ENCODE results near the gene ISL2. TPM values are rescaled to one million over a fixed set of nuclear protein-coding genes. Genes with fewer than 3 reads are reported as not detected.

ISL2 gene
- polyA plus RNA-seq, 2 of the 4 experiments (the other 2 are of a cell fraction) = 2.6 to 3.2 TPM

DNA sequence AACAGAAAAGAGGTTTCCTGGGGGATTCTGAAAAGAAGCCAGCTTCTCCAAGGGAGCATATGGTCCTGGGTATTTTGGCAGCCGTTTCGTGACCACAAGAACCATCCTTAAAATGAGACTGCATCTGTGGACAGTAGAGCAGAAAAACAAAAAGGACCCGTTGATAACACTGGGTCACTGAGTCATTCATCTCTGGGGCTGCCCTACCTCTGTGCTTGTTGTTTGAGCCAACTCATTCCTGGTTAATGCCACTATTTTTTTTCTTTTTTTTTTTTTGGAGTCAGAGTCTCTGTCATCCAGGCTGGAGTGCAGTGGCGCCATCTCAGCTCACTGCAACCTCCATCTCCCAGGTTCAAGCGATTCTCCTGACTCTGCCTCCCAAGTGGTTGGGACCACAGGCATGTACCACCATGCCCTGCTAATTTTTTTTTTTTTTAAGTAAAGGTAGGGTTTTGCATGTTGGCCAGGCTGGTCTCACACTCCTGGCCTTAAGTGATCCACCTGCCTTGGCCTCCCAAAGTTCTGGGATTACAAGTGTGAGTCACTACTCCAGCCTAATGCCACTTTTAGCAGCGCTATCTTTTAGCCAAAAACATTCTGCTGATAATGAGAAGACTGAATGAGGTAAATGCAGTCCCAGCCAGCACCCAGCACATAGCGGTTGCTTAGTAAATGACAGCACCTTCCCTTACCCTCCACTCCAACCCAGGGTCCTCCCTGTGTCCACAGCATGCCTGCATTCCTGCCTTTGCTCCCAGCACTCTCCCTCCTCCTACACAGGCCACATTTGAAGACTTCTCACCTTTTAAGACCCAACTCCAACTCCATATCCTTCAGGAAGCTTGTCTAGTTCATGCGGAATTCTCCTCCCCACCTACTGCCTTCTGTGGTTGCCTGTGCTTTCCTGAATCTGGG is 9.1 kb upstream of the ISL2 start:
- ChIA-PET CTCF (interaction anchor here (0.6 to 5.0 kb wide), 12 partner anchors 9 to 585 kb away, joined by 3 to 44 read pairs (median 4); partner anchors contain the start of gene ETFA), POLR2A (interaction anchor here (1.1 kb wide), 1 partner anchor 9 kb away, joined by 5 read pairs; the partner anchor contains the start of gene ISL2)
- H3K4me1 ChIP-seq = peaks cover 33% of the 10 kb centered on the region
- H3K4me2 ChIP-seq = peak overlapping the region; percentile 5; the same call in 1 of the 3 replicates
- H3K9me3 ChIP-seq = no peaks in the 10 kb centered on the region
- WGBS (ENCODE audit: missing lambda C conversion rate) = 73% methylated on average over 8 of the region's 8 CpGs
- DNase-seq (ENCODE audit: low read depth in 1 of 2, low spot score in 1 of 2) = no peak
- peak overlapping the region; percentile 5 to 70; a peak in 3 of 6 replicates for H3K27ac ChIP-seq
- FAIRE-seq = no peak
- ATAC-seq = peak in 1 of 2 experiments; percentile 9; a peak in 2 of 6 replicates
- H3K4me3 ChIP-seq = no peak overlapping the region
- TF ChIP-seq EP300 (IDR thresholded peaks at IDR 0.05) (no peak), MAX (IDR thresholded peaks at IDR 0.05) (0 out of 2 replicates have a peak, but pooled peaks have one; percentile 16), CEBPB (IDR thresholded peaks at IDR 0.05) (no peak), RARB (CRISPR knock-in tag; IDR thresholded peaks at IDR 0.05) (no peak), ZSCAN20 (CRISPR knock-in tag; IDR thresholded peaks at IDR 0.05) (no peak), BHLHE40 (IDR thresholded peaks at IDR 0.05; ENCODE audit: low read depth, low read length) (no peak), JUN (IDR thresholded peaks at IDR 0.05) (0 out of 5 replicates have a peak, but pooled peaks of 1 of the 2 experiments have one; percentile 10), CBX8 (IDR thresholded peaks at IDR 0.05) (no peak), FOSL2 (IDR thresholded peaks at IDR 0.05) (no peak), FOSL2 (CRISPR knock-in tag; IDR thresholded peaks at IDR 0.05) (0 out of 2 replicates have a peak, but pooled peaks have one; percentile 11), HOXA7 (CRISPR knock-in tag; IDR thresholded peaks at IDR 0.05) (no peak), NPAS2 (CRISPR knock-in tag; IDR thresholded peaks at IDR 0.05; ENCODE audit: borderline replicate concordance) (no peak), HEYL (CRISPR knock-in tag; IDR thresholded peaks at IDR 0.05) (no peak), CHD4 (IDR thresholded peaks at IDR 0.05; ENCODE audit: borderline replicate concordance) (no peak), ATOH8 (CRISPR knock-in tag; IDR thresholded peaks at IDR 0.05; ENCODE audit: low read depth) (no peak)
- TF ChIP-seq, protein P1, sequence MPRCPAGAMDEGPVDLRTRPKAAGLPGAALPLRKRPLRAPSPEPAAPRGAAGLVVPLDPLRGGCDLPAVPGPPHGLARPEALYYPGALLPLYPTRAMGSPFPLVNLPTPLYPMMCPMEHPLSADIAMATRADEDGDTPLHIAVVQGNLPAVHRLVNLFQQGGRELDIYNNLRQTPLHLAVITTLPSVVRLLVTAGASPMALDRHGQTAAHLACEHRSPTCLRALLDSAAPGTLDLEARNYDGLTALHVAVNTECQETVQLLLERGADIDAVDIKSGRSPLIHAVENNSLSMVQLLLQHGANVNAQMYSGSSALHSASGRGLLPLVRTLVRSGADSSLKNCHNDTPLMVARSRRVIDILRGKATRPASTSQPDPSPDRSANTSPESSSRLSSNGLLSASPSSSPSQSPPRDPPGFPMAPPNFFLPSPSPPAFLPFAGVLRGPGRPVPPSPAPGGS (IDR thresholded peaks at IDR 0.05) = no peak

DNA sequence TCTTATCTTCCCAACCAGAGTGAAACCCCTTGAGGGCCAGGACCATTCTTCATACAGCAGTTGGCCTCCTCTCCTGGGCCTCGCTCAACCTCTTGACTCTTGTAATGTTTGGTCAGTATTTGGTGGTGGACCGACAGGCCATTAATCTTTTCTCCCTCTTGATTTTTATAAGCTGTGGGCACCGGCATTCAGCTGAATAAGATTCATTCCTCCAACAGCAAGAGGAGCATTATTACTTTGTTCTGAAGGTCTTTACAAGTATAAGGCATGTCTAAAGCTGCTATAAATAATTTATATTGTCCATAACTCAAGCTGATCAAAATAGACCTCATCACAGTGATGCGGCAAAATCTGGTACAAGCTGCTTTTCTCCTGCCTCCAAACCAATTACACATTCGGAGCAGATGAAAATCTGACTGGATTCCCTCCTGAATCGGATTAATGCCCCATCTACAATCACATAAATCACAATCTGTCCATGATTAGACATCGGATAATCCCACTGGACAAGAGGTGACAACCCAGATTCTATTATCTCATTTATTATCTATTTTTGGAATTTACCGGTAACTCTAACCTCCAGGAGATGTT is 8.4 kb upstream of the ISL2 start:
- FAIRE-seq (no peak), ATAC-seq (no peak), DNase-seq (ENCODE audit: low read depth in 1 of 2, low spot score in 1 of 2) (peak in 1 of 2 experiments; percentile 45)
- peaks cover 34% of the 10 kb centered on the region for H3K4me1 ChIP-seq
- H3K4me3 ChIP-seq = no peak overlapping the region
- peak overlapping the region; percentile 5 to 70; a peak in 3 of 6 replicates for H3K27ac ChIP-seq
- ChIA-PET CTCF (interaction anchor here (0.8 to 5.0 kb wide), 13 partner anchors 9 to 177 kb away, joined by 3 to 44 read pairs (median 4); partner anchors contain the start of gene ETFA), POLR2A (no interaction called here)
- 84% methylated on average over 8 of the region's 8 CpGs for WGBS (ENCODE audit: missing lambda C conversion rate)
- peak overlapping the region; percentile 6; the same call in 2 of the 3 replicates for H3K4me2 ChIP-seq
- H3K9me3 ChIP-seq = no peaks in the 10 kb centered on the region
- TF ChIP-seq ZFP36 (IDR thresholded peaks at IDR 0.05; ENCODE audit: borderline replicate concordance, partially characterized antibody) = no peak
- TF ChIP-seq EHMT2 (IDR thresholded peaks at IDR 0.05; ENCODE audit: low read depth) = no peak
- TF ChIP-seq CEBPB (IDR thresholded peaks at IDR 0.05) = no peak
- TF ChIP-seq CHD2 (IDR thresholded peaks at IDR 0.05; ENCODE audit: low read length, partially characterized antibody) = no peak
- no peak for TF ChIP-seq NPAS2 (CRISPR knock-in tag; IDR thresholded peaks at IDR 0.05; ENCODE audit: borderline replicate concordance)
- TF ChIP-seq RARB (CRISPR knock-in tag; IDR thresholded peaks at IDR 0.05) = no peak
- TF ChIP-seq, protein P2, sequence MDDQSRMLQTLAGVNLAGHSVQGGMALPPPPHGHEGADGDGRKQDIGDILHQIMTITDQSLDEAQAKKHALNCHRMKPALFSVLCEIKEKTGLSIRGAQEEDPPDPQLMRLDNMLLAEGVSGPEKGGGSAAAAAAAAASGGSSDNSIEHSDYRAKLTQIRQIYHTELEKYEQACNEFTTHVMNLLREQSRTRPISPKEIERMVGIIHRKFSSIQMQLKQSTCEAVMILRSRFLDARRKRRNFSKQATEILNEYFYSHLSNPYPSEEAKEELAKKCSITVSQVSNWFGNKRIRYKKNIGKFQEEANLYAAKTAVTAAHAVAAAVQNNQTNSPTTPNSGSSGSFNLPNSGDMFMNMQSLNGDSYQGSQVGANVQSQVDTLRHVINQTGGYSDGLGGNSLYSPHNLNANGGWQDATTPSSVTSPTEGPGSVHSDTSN (IDR thresholded peaks at IDR 0.05) = no peak
- peak; percentile 59; the same call in 1 of the 2 replicates for TF ChIP-seq NFE2L2 (conservative IDR thresholded peaks at IDR 0.05; ENCODE audit: low read length)
- no peak for TF ChIP-seq TFCP2L1 (CRISPR knock-in tag; IDR thresholded peaks at IDR 0.05)
- TF ChIP-seq MAFK (IDR thresholded peaks at IDR 0.05; ENCODE audit: partially characterized antibody) = peak; percentile 32
- TF ChIP-seq, protein P3, sequence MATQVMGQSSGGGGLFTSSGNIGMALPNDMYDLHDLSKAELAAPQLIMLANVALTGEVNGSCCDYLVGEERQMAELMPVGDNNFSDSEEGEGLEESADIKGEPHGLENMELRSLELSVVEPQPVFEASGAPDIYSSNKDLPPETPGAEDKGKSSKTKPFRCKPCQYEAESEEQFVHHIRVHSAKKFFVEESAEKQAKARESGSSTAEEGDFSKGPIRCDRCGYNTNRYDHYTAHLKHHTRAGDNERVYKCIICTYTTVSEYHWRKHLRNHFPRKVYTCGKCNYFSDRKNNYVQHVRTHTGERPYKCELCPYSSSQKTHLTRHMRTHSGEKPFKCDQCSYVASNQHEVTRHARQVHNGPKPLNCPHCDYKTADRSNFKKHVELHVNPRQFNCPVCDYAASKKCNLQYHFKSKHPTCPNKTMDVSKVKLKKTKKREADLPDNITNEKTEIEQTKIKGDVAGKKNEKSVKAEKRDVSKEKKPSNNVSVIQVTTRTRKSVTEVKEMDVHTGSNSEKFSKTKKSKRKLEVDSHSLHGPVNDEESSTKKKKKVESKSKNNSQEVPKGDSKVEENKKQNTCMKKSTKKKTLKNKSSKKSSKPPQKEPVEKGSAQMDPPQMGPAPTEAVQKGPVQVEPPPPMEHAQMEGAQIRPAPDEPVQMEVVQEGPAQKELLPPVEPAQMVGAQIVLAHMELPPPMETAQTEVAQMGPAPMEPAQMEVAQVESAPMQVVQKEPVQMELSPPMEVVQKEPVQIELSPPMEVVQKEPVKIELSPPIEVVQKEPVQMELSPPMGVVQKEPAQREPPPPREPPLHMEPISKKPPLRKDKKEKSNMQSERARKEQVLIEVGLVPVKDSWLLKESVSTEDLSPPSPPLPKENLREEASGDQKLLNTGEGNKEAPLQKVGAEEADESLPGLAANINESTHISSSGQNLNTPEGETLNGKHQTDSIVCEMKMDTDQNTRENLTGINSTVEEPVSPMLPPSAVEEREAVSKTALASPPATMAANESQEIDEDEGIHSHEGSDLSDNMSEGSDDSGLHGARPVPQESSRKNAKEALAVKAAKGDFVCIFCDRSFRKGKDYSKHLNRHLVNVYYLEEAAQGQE (IDR thresholded peaks at IDR 0.05) = no peak
- TF ChIP-seq JUN (IDR thresholded peaks at IDR 0.05) = no peak
